H1 (cell line): ENCODE results near the gene TTC4. TPM values are rescaled to one million over a fixed set of nuclear protein-coding genes. Genes with fewer than 3 reads are reported as not detected.

Source experiments
- CEBPB ChIP-seq: IDR thresholded peaks from 2 replicates; pipeline ENCODE4 v1.6.1; 2012; ENCODE audit warnings: low read depth, low read length
- CHD7 ChIP-seq: fragments of 300-600 bp; sonication (generic); IDR thresholded peaks from 2 replicates; pipeline ENCODE4 v1.7.1; 2012; ENCODE audit warnings: low read length, moderate library complexity, mild to moderate bottlenecking, inconsistent platforms; ENCODE audit not compliant: insufficient replicate concordance
- CTCF ChIP-seq, 3 experiments: IDR thresholded peaks; 1 replicate in 2 of 3; 2 replicates in 1 of 3; pipeline versions ENCODE4 v1.5.1 to v1.6.1; 2011; ENCODE audit warnings: low read length in 3 of 3, mild to moderate bottlenecking in 3 of 3, inconsistent platforms in 2 of 3, low read depth in 1 of 3, moderate library complexity in 1 of 3; ENCODE audit not compliant: insufficient read depth in 1 of 3; ENCODE audit errors: control extremely low read depth in 1 of 3
- EP300 ChIP-seq, 2 experiments: IDR thresholded peaks; 1 replicate in 1 of 2; 2 replicates in 1 of 2; pipeline ENCODE4 v1.6.1; 2011 to 2012; ENCODE audit warnings: low read depth in 2 of 2, low read length in 2 of 2, mild to moderate bottlenecking in 2 of 2, borderline replicate concordance in 1 of 2, inconsistent platforms in 1 of 2, moderate library complexity in 1 of 2
- FOSL1 ChIP-seq: IDR thresholded peaks from 2 replicates; pipeline ENCODE4 v1.6.1; 2011; ENCODE audit warnings: mild to moderate bottlenecking, low read depth, low read length, moderate library complexity; ENCODE audit not compliant: insufficient read depth
- HDAC2 ChIP-seq, 2 experiments: fragments of 300-600 bp in 1 of 2; sonication (generic) in 1 of 2; IDR thresholded peaks; 2 replicates each; pipeline ENCODE4 v1.6.1; 2011 to 2012; ENCODE audit warnings: low read depth in 2 of 2, low read length in 2 of 2, mild to moderate bottlenecking in 2 of 2, moderate library complexity in 2 of 2, borderline replicate concordance in 1 of 2, inconsistent platforms in 1 of 2
- MAX ChIP-seq: IDR thresholded peaks from 2 replicates; pipeline ENCODE4 v1.6.1; 2012; ENCODE audit warnings: inconsistent platforms
- SIX5 ChIP-seq: IDR thresholded peaks from 2 replicates; pipeline ENCODE4 v1.6.1; 2011; ENCODE audit warnings: mild to moderate bottlenecking, low read depth, low read length
- polyA plus RNA-seq, 7 experiments: library from polyadenylated mRNA; depleted of rRNA in 3 of 7; stranded (reverse) in 5 of 7; unstranded in 2 of 7; fragments of >200 nt in 5 of 7; fragments of 200-250 nt in 2 of 7; gene quantifications; 1 replicate in 5 of 7; 2 replicates in 1 of 7; 4 replicates in 1 of 7; pipeline versions ENCODE4 v1.2.1 to v1.2.3, GENCODE V29; 2011 to 2013; ENCODE audit warnings: missing spikeins in 2 of 7, mixed read lengths in 2 of 7
- total RNA-seq: library from RNA; stranded (reverse); fragmentation: NEBNext Ultra II Directional; extraction: Animal tissue kit (Norgen Biotek cat#: 25700); gene quantifications from 2 replicates; pipeline ENCODE4 v1.2.1, GENCODE V29; 2021

Gene TTC4
- total and polyA plus RNA-seq, 2 of the 8 experiments (the other 6 are each of a cell fraction or from before 2014, with no cell fraction given) = 21.0 to 25.1 TPM

GRCh38 chr1:54695764-54696163 lies 19.9 kb upstream of the TTC4 start (continued):
- TF ChIP-seq CHD7 (no peak), SIX5 (no peak), EP300 (IDR thresholded peaks at IDR 0.05; ENCODE audit: borderline replicate concordance in 1 of 2, low read depth in 2 of 2, low read length in 2 of 2) (no peak), FOSL1 (no peak), CEBPB (no peak), CTCF (IDR thresholded peaks at IDR 0.05; ENCODE audit: control extremely low read depth in 1 of 3, insufficient read depth in 1 of 3, low read depth in 1 of 3, low read length in 3 of 3) (no peak), MAX (no peak), HDAC2 (IDR thresholded peaks at IDR 0.05; ENCODE audit: borderline replicate concordance in 1 of 2, low read depth in 2 of 2, low read length in 2 of 2) (no peak)
